GM15510 (cell line): Measurements from ENCODE around the gene ITPRIPL2.

Experiments used
- POLR2A ChIP-seq: IDR thresholded peaks from 3 replicates; pipeline ENCODE4 v1.6.1; 2011; ENCODE audit warnings: borderline replicate concordance; ENCODE audit not compliant: insufficient read length; ENCODE audit errors: extremely low read depth

Gene ITPRIPL2

GRCh38 chr16:19088341-19088916 lies 25.3 kb upstream of the ITPRIPL2 start:
- TF ChIP-seq POLR2A: no peak

- TF ChIP-seq POLR2A: no peak
These were observed 24.3 kb upstream of the ITPRIPL2 start for GRCh38 chr16:19089410-19089955.

DNA sequence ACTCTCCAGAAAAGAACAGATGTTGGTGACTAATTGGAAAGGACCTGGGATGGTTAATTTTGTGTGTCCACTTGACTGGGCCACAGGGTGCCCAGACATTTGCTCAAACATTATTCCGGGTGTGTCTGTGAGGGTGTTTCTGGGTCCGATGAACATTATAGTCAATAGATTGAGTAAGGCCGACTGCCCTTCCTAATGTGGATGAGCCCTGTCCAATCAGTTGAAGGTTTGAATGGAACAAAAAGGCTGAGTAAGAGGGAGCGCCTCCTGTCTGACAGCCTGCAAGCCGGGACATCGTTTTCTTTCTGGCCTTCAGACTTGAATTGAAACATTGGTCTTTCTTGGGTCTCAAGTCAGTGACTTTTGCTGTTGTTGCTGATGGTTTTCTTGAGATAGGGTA lies 22.8 kb upstream of the ITPRIPL2 start:
- TF ChIP-seq POLR2A: no peak

DNA sequence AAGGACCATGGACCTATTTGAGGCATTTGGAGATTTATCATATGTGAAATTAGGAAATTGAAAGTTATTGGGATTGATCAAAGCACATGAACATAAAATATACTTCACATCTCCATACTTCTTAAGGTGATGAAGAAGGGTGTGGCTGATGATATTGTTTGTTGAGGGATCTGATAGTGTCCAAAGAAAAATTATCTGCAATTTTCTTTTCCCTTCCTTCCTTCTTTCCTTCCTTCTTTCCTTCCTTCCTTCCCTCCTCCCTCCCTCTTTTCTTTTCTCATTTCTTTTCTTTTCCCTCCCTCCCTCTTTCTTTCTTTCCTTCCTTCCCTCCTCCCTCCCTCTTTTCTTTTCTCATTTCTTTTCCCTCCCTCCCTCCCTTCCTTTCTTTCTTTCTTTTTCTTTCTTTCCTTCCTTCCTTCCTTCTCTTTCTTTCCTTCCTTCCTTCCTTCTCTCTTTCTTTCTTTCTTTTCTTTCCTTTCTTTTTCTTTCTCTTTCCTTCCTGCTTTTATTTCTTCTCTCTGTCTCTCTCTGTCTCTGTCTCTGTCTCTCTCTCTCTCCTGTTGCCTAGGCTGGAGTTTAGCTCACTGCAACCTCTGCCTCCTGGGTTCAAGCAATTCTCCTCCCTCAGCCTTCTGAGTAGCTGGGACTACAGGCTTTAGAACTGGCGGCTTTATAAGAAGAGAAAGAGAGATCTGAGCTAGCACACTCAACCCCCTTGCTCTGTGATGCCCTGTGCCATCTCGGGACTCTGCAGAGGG lies 20.9 kb upstream of the ITPRIPL2 start:
- no peak for TF ChIP-seq POLR2A

DNA sequence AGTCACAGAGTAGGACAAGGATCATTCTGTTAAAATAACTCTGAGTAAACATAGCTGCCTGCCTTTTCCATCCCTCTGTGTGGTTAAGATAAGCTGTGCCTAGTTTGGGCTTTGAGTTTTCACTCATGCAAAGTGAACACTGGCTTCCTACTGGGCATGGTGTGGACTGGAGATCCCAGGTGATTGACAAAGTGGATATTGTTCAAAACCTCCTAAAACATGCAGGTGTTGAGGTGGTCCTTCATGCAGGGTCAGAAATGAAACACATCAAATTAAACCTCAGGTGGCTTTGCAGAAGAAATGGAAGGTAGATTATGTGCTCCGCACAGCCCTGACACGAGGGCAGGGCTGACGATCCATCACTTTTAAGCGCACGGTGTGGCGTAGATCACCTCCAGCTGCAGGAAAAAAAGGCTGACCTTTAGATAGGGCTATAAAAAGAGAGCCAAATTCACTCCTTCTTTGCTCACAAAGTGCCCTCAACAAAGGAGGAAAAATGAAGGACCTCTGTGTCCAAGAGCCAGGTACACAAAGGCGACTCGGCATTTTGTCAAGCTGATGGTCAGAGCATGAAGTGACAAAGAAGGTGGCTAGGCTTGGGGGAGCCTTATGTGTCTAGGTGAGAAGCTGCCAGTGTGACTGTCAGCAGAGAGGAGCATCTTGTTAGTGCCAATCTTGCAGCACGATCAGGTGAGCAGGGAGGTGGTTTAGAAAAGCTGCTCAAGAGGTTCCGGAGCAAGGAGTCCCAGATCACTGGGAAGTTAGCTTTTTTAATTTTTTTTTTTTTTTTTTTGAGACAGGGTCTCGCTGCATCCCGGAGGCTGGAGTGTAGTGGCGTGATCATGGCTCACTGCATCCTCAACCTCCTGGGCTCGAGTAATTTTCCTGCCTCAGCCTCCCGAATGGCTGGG lies 19.9 kb upstream of the ITPRIPL2 start:
- TF ChIP-seq POLR2A: no peak

DNA sequence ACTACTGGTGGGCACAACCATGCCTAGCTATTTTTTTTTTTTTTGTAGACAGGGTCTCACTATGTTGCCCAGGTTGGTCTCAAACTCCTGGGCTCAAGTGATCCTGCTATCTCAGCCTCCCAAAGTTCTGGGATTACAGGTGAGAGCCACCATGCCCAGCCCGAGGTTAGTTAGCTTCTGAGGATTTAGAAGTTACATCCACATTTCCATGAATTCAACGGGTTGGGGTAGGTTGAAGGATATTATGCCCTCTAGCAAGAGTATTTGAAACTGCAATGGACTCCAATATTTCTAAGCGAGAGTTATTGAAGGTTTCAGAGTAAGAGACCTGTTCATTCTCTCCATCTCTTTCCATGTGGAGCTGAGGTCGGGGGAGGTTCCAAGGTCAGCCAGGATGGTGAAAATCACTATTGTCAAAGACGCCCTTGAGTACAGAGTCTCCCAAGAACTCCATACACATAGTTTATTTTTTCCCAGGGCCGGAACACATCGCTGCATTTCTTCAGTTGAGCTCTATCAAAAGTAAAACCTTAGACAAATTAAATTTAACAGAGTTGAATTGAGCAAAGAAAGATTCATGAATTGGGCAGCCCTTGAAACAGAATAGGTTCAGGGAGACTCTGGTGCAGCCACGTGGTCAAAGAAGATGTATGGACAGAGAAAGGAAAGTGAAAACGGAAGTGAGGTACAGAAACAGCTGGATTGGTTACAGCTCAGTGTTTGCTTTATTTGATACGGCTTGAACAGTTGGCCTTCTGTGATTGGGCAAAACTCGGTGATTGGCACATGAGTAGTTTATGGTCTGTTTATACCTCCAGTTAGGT lies 19.0 kb upstream of the ITPRIPL2 start:
- TF ChIP-seq POLR2A: no peak

DNA sequence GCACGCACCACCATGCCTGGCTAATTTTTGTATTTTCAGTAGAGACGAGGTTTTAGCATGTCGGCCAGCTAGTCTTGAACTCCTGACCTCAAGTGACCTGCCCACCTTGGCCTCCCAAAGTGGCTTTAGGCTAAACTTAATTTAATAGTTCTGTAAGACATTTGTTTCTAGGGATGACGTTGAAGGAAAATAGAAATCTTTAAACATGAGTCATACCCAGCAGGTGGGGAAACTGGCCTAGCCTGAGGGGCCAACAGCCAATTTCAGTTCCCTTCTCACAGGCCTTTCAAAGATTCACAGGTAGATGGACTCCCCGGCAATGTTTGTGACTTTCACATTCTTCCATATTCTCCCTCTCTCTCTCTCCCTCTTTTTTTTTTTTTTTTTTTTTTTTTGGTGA lies 18.1 kb upstream of the ITPRIPL2 start:
- no peak for TF ChIP-seq POLR2A

GRCh38 chr16:19098173-19098572 lies 15.6 kb upstream of the ITPRIPL2 start:
- TF ChIP-seq POLR2A: no peak

- TF ChIP-seq POLR2A: no peak
These were observed 11.4 kb upstream of the ITPRIPL2 start for GRCh38 chr16:19102187-19102872.

DNA sequence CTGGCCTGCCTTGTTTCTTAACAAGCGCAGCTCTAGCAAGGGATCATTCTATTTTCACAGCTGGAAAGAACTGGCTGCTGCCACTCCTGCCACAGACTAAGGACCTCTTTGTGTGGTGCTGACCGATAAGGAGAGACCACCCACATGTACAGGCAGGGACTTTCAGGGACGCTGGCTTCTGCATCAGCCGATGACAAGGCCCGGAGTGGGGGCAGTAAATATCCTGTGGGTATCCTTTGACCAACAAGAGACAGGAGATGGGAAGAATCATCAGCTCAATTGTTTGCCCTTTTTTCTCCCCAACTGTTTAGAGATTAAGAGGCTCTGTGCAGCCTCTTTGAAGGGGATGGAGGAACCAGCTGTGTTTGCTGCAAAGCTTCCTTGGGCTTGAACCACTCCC lies 9.2 kb upstream of the ITPRIPL2 start:
- no peak for TF ChIP-seq POLR2A

DNA sequence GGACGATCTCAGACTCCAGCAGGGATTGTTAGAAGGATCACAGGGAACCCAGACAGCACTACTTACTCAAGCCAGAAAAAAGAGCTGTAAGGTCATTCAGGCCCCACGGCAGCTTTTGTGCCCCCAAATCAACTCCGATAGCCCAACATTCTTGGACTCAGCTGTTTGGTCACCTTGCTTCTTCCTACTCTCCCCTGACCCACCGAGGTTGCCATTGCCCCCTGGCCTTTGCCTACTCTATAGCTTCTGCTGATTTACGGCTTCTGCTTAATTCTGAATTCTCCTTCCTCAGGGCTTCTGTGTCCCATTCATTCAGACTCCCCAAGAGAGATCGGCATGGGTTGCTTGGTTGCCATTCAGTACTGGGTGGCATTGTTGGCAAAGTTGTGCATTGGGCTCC lies 8.6 kb upstream of the ITPRIPL2 start:
- no peak for TF ChIP-seq POLR2A

DNA sequence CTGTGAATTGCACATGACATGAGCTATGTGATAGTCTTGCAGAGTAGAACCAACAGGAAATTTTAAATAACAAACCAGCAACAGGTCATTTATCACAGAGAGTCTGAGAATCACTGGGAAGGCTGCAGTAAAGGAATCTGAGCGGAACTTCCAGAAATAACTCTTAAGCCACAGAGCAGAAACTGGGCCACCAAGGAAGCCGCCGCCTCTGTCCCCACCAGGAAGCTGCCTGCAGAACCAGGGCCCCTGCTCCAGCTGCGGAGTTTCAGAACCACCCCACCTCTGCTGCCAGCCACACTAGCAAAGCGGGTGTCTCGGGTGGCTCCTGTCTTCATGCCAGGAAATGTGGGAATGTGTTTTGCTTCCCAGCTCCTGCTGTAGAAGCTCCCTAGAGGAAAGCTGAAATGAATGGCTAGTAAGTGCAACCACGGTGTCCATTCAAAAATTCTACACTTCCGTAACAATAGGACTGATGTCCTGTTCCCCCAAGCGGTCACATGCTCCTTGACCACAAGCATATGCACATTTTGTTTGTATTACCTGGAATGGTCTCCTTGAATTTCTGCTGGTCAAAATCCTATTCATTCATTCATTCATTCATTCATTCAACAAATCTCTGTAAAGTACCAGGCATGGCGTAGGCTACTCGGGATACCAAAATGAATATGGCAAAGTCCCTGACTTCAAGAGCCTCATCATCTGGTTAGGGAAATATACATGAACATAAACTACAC lies 7.7 kb upstream of the ITPRIPL2 start:
- TF ChIP-seq POLR2A: no peak

DNA sequence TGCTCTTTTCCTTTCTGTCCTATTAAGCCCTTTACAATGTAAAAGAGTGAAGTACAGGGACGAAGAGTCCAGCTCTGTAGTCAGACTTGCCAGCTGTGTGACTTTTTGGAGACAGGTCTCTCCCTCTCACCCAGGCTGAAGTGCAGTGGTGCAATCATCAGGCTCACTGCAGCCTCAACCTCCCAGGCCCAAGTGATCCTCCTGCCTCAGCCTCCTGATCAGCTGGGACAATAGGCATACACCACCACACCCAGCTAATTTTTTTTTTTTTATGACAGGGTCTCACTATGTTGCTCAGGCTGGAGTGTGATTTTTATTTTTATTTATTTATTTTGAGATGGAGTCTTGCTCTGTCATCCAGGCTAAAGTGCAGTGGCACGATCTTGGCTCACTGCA lies 7.1 kb upstream of the ITPRIPL2 start:
- no peak for TF ChIP-seq POLR2A
